NT2/D1 (cell line): Measurements from ENCODE around the gene SUV39H1.

Source experiments
- SUZ12 ChIP-seq: IDR thresholded peaks from 2 replicates; pipeline ENCODE4 v1.6.1; 2011; ENCODE audit not compliant: insufficient read length, insufficient read depth; ENCODE audit errors: extremely low read depth
- YY1 ChIP-seq: IDR thresholded peaks from 2 replicates; pipeline ENCODE4 v1.6.1; 2011; ENCODE audit not compliant: insufficient read length, insufficient read depth
- ZNF274 ChIP-seq: IDR thresholded peaks from 2 replicates; pipeline ENCODE4 v1.6.1; 2011; ENCODE audit warnings: mild to moderate bottlenecking, low read depth, low read length

DNA sequence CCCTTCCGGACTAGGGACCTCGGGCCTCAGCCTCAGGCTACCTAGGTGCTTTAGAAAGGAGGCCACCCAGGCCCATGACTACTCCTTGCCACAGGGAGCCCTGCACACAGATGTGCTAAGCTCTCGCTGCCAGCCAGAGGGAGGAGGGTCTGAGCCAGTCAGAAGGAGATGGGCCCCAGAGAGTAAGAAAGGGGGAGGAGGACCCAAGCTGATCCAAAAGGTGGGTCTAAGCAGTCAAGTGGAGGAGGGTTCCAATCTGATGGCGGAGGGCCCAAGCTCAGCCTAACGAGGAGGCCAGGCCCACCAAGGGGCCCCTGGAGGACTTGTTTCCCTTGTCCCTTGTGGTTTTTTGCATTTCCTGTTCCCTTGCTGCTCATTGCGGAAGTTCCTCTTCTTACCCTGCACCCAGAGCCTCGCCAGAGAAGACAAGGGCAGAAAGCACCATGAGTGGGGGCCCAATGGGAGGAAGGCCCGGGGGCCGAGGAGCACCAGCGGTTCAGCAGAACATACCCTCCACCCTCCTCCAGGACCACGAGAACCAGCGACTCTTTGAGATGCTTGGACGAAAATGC, 13.0 kb upstream of the SUV39H1 start, which contains the start of gene WAS:
- TF ChIP-seq ZNF274 (no peak), YY1 (no peak), SUZ12 (no peak)
